ENCODE measurements around the gene ALG8.
"Not testable (repeated sequence)": the region's sequence is repeated elsewhere in the genome, so short reads cannot be mapped to it uniquely, and the experiment has no call there.

The ALG8 gene

DNA sequence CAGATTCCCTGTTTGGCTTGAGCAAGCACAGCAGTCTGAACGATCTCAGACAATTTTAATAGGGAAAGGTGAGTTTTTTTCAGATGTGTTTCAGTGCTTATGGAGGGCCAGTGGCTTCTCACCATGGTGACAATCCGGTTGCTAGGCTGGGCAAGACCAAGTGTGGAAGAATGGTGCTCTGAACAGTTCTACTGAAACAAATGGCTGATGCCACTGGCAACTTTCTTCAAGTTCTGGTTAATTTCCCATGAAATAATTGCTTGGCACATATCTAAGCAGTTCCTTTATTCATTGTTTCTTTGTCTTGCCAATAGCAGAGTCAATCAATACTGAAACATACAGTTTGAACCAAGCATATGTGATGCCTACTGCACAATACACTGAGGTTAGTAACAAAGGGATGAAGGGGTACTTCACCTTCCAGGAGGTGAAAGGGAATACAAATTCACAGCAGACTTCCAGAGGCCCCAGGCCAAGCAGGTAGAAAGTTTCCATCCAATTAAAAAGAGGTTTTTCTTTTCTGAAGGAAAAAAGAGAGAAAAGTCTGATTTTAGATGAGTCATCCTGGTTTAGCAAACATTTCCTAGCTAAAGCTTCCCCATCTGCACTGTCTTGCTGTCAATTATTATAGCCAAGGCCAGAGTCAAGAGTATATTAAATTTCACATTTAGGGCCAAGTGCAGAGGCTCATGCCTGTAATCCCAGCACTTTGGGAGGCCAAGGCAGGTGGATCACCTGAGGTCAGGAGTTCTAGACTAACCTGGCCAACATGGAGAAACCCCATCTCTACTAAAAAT is 38.6 kb downstream of the ALG8 start:
- DNase-seq (ENCODE audit: low spot score) = no peak

DNA sequence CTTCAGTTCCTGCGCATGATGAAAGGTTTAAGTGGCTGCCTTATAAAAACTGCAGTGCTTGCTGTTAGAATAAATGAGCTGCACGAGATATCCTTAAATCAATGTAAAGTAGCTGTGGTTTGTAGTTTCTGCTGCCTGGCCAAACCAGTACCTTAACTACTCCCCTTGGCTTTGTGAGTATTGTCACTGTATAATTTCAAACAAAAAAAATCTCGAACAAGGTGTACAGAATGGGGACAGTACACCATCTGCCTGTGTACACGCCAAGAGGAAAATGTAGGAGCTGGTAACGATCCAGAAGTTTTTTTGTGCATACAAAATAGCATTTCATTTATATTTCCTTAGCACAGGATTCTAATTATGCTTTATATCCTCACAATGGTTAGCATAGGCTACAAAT is 39.2 kb downstream of the ALG8 start:
- no peak for DNase-seq (ENCODE audit: low spot score)

DNA sequence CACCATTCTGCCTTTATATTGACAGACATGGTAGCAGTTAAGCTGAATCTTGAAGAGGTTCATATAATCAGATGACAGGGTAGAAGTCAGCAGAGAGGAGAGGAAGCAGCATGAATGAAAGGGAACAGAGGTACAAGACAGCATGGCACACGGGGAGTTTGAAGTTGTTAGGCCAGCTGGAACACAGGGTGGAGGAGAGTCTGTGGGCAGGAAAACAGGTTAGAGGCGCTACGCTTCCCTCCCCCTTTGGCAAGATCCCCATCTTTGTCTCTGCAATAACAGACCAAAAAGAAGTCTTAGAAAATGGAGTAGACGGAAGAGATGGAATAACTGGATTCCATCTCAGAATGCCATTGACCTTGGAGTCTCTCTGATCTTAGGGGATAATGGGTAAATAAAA is 39.8 kb downstream of the ALG8 start:
- no peak for DNase-seq (ENCODE audit: low spot score)

DNA sequence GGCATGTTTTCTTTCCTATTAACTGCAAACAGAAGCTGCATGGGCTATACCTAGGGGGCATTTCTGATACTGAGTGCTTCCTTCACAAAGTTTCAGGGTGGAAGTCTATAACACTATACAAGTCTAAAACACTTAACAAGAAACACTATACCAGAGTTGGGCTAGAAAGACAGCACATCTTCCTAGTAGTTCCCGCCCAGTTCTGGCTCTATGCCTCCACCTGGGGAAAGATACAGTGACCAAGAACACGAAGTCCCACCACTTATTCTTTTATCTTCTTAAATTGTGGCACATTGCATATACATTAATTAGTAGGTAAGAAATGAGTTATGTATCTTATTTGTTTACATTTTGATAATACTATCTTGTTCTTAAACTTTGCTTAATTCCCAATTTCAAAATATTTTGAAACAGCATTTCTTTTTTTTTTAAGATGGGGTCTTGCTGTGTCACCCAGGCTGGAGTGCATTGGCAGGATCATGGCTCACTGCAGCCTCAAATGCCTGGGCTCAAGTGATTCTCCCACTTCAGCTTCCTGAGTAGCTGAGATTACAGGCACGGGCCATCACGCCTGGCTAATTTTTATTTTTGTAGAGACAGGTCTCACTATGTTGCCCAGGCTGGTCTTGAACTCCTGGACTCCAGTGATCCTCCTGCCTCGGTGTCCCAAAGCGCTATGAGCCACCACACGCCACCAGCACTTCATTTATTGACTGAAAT is 41.6 kb downstream of the ALG8 start:
- no peak for DNase-seq (ENCODE audit: low spot score)

DNA sequence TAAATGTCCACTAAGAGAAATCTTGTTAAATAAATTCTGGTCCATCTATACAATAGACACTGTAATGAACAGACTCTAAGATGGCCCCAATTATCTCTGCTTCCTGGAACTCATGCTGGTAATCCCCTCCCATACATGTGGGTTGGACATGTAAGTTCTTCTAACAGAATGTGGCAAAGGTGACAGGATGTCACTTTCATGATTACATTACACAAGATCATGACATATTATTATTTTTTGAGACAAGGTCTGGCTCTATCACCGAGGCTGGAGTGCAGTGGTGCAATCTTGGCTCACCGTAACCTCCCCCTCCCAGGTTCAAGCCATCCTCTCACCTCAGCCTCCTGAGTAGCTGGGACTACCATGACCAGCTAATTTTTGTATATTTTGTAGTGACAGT is 45.2 kb downstream of the ALG8 start:
- DNase-seq (ENCODE audit: low spot score) = no peak

DNA sequence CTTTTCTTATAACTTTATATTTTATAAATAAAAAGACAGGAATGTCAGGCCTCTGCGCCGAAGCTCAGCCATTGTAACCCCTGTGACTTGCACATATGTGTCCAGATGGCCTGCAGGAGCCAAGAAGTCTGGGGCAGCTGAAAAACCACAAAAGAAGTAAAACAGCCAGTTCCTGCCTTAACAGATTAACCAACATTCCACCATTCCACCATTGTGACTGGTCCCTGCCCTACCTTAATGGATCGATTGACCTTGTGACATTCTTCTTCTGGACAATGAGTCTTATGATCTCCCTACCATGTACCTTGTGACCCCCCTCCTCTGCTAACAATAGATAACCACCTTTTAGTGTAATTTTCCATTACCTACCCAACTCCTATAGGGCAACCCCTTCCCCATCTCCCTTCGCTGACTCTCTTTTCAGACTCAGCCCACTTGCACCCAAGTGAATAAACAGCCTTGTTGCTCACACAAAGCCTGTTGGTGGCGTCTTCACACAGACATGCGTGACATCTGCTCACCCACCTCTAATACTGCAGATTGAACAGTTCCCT is 52.8 kb downstream of the ALG8 start:
- not testable (repeated sequence) for DNase-seq (ENCODE audit: low spot score)

DNA sequence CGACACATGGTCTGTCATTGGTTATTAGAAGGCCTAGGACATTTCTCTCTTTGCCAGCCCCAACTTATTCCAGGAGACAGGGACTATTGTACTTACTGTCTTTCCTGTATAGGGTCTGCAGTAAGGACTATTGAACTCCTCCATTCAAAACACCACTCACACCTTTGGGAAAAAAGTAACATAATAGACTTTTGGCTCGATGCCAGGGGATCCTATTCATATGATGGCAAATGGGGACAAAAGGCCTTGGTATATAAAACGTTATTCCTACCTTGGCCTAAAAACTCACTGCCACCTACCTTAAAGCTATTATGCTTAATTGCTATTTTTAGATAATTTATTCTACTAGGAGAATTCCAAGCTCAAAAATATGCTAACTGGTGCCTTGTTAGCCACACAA is 53.5 kb downstream of the ALG8 start:
- DNase-seq (ENCODE audit: low spot score) = no peak

DNA sequence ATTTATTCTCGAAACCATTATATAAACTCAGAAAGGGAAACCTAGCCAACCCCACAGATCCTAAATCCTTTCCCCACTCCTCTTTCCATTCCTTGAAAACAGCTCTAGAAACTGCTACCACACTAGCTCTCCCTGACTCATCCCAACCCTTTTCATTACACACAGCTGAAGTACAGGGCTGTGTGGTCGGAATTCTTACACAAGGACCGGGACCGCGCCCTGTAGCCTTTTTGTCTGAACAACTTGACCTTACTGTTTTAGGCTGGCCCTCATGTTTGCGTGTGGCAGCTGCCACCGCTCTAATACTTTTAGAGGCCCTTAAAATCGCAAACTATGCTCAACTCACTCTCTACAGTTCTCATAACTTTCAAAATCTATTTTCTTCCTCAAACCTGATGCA is 54.9 kb downstream of the ALG8 start:
- DNase-seq (ENCODE audit: low spot score) = not testable (repeated sequence)

DNA sequence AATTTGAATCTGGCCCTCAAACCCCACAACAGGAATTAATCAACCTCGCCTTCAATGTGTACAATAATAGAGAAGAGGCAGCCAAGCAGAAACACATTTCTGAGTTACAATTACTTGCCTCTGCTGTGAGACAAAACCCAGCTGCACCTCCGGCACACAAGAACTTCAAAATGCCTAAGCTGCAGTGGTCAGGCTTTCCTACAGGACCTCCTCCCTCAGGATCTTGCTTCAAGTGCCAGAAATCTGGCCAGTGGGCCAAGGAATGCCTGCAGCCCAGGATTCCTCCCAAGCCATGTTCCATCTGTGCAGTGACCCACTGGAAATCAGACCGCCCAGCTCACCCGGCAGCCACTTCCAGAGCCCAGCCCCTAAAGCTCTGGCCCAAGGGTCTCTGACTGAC is 56.4 kb downstream of the ALG8 start:
- DNase-seq (ENCODE audit: low spot score) = no peak

DNA sequence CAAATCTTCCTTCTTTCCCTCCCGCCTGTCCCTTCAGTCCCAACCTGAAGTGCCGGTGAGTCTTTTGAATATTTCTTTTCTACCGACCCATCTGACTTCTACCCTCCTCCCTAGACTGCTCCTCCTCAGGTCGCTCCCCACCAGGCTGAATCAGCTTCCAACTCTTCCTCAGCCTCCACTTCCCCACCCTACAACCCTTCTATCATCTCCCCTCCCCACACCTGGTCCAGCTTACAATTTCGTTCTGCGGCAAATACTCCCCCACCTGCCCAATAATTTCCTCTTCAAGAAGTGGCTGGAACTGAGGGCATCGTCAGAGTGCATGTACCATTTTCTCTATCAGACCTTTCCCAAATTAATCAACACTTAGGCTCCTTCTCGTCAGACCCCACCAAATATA is 57.3 kb downstream of the ALG8 start:
- no peak for DNase-seq (ENCODE audit: low spot score)

DNA sequence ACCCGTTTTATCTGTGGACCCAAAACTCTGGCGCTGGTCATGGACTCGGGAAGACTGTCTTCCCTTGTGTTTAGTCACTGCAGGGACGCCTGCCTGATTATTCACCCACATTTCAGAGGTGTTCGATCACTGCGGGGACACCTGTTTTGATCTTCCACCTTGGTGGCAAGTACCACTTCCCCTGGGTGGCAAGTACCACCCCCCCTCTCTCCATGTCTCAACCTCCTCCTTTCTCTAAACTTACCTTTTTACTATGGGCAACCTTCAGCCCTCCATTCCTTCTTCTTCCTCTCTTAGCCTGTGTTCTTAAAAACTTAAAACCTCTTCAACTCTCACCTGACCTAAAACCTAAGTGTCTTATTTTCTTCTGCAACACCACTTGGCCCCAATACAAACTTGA is 57.8 kb downstream of the ALG8 start:
- DNase-seq (ENCODE audit: low spot score) = no peak

DNA sequence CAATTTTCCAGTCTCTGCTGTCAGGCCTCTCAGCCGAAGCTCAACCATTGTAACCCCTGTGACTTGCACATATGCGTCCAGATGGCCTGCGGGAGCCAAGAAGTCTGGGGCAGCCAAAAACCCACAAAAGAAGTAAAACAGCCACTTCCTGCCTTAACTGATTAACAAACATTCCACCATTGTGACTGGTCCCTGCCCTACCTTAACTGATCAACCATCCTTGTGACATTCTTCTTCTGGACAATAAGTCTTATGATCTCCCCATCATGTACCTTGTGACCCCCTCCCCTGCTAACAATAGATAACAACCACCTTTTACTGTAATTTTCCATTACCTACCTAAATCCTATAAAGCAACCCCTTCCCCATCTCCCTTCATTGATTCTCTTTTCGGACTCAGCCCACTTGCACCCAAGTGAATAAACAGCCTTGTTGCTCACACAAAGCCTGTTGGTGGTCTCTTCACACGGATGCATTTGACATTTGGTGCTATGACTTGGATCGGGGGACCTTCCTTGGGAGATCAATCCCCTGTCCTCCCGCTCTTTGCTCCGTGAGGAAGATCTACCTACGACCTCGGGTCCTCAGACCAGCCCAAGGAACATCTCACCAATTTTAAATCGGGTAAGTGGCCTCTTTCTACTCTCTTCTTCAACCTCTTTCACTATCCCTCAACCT is 58.5 kb downstream of the ALG8 start:
- DNase-seq (ENCODE audit: low spot score) = no peak

DNA sequence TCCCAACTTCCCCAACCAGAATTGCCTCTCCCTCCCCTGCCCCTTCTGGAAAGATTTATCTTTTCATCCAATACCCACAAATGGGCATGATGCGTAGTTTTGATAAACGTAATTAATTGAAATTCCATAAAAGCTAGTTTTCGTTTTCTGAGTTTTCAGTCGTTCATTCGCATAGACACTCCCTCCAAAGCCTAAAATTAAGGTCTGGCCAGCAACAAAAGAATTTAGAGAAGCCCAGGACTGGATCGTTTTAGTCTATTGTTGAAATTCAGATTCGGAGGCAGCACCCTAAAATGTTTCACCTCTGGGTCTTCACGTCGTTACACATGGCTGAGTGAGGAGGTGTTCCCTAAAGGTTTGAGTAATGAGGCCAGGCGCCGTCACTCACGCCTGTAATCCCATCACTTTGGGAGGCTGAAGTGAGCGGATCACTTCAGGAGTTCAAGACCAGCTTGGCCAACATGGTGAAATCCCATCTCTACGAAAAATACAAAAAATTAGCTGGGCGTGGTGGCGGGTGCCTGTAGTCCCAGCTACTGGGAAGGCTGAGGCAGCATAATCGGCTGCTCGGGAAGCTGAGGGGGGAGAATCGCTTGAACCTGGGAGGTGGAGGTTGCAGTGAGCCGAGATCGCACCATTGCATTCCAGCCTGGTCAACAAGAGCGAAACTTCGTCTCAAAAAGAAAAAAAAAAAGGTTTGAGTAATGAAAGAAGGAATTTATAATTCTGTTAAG is 59.2 kb downstream of the ALG8 start:
- DNase-seq (ENCODE audit: low spot score) = no peak

DNA sequence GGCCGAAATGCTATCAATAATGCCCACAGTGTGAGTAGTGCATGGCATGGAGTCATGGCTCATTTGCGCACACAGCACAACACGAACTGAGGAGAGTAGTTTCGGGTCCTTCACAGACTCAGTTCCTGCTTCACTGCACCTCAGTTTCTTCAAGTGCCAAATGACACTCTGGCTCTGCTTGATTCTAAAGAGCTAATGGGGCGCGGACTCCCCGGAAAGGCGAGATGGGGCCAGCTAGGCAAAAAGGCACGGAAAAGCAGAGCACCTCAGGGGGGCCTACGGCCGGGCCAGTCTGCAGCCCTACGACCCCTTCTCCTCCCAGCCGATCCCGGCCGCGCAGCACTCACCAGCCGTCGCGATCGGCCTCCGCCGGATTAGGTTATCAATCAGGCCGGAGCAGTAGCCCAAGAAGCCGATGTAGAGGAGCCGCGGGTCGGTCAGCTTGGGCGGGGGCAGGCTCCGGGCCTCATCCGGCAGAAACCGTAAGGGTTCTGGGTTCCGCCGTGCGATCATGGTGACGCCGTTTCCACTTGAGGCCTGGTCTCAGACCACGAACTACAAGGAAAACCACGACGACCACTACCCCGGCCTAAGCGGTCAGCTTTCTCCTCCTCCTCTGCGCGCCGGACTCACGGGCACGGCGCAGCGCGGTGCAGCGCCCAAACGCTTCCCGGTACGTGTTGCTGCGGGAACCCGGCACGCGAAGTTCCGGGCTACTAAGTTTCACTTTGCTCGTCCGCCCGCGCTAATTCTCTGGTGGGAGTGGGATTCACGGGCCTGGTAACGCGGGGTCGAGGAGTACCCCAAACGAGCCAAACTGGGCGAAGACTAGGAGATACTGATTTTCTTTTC is 60.0 kb downstream of the ALG8 start, which contains the start of gene NDUFC2:
Gene NDUFC2 (minus strand): TSS at position 631 of the 852 bp plus-strand sequence. CDS start 118 bp downstream, at position 513.
- peak; percentile 67 for DNase-seq (ENCODE audit: low spot score)

DNA sequence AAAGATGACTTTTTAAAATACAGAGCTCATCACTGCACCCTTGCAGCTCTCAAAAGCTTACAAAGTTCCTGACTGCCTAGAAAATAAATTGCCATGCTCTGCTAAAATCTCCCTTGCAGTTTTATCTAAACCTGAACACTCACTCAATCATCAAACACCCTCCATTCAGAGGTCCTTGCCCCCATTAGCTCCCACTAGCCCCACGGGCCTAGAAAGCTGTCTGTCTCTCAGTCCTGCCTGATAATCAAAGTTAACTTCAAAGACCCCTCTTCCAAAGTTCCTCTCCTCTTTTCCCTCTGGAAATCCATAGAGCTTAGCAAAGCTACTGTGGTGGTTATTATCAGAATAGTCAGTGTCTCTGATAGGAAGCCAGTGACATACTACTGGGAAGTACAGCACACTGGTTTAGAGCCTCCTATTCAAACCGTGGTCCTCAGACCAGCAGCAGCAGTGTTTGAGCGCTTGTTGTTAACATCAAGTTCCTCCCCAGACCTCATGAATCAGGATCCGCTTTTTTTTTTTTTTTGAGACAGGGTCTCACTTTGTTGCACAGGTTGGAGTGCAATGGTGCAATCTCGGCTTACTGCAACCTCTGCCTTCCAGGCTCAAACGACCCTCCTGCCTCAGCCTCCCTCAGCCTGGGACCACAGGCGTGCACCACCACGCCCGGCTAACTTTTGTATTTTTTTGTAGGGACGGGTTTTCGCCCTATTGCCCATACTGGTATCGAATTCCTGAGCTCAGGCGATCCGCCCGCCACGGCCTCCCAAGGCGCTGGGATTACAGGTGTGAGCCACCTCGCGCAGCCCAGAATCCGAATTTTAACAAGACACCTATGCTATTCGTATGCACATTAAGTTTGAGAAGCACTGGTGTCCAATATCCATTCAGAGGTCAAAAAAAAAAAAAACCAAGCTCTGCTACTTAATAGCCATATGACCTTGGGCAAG is 60.9 kb downstream of the ALG8 start:
- no peak for DNase-seq (ENCODE audit: low spot score)

DNA sequence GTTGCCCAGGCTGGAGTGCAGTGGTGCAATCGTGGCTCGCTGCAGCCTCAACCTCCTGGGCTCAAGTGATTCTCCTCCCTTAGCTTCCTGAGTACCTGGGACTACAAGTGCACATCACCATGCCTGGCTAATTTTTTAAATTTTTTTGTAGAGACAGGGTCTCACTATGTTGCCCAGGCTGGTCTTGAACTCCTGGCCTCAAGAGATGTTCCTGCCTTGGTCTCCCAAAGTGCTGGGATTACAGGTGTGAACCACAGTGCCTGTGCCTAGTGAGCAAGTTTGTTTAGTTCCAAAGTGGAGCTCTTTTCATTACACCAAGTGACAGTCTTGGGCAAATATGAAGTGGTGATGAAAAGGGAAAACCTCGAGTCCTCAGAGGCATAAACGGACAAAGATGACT is 61.8 kb downstream of the ALG8 start:
- DNase-seq (ENCODE audit: low spot score) = not testable (repeated sequence)

DNA sequence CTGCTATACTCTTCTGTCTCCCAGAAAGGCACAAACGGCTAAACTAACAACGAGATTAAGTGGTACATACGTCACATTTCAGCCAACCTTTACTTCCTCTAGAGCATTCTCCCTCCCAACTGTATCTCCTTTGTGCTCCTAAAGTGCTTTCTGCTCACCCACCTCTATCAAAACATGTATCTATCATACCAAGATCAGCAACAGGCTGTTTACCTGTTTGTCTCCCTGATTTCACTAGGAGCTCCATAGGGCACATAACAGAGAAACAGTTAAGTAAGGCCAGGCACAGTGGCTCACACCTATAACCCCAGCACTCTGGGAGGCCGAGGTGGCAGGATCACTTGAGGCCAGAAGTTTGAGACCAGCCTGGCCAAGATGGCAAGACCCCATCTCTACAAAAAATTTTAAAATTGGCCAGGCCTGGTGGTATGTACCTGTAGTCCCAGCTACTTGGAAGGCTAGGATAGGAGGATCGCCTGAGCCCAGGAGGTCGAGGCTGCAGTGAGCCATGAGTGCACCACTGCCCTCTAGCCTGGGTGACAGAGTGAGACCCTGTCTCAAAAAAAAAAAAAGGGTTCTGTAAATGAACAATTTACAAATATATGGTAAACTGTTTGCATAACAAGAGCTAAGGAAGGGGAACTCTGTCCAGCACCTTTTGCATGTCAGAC is 62.6 kb downstream of the ALG8 start:
- no peak for DNase-seq (ENCODE audit: low spot score)

DNA sequence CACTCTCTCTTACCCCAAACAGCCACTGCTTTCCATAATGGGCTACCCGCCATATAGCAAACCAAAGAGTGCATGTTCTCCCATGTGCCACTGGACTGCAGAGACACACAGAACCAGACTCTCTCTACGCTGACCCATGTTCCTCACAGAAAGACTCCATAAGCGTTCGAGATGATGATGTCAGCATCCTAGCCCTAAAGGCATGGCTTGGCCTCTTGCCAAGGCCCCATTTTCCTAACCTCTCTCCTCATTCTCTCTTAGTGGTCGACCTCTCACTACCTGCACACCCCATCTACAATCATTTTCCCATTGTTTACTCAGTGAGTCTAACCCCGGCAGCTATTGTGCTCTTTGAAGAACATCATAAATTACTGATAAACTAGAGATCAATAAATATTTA is 64.7 kb downstream of the ALG8 start:
- no peak for DNase-seq (ENCODE audit: low spot score)

DNA sequence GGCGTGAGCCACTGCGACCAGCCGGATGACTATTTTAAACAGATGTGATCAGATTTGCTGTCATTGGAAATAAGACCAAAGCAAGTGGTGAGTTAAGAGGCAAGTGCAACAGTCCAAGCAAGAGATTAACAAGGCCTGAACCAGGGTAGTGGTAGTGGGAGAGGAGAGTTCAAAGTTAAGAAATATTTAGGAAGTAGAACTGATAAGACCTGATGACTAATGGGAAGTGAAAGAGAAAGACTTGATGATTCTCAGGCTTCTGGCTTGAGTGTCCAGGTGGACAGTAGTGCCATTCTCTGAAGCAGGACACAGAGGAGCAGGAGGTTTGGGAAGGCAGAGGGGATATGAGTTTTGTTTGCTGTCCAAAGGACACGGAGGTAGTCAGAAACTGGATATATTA is 67.0 kb downstream of the ALG8 start:
- DNase-seq (ENCODE audit: low spot score) = no peak
